Measurements from ENCODE around the gene SPRYD4. TPM values are rescaled to one million over a fixed set of nuclear protein-coding genes. Genes with fewer than 3 reads are reported as not detected.

The SPRYD4 gene
- total RNA-seq, 4 donors from 2014 or later = 1.4 to 2.2 (median 1.9) TPM

DNA sequence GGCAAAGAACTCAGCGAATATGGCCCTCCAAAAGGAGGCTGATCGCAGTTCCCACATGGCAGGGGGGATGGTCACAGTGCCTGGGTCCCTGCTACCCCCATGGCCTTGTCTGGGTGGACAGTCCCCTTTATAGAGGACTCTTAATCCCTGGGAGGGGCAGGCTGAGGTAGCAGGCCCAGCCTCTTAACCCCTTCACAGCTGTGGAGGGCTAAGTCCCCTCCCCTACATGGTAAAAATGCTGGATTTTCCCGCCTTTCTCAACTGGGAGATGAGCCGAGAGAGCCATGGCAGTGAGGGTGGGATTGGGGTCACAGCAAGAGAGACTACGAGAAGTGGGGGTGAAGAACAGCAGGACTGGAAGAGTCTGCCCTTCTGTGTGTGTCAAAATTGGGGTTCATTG, 13.8 kb upstream of the SPRYD4 start, which contains the start of gene MIP:
Gene MIP, minus strand, starts transcription at position 101 of the 400 bp plus-strand sequence. Its CDS starts 44 bp downstream, at position 57.
- Histone ChIP-seq H3K36me3 (no peaks in the 10 kb centered on the region), H3K4me3 (no peak within 1 kb of the TSS), H3K27ac (replicated peaks in 1 of 4) (no peak within 1 kb of the TSS), H3K4me1 (peaks cover 3 to 6% (median 4%) of the 10 kb centered on the region in 4 donors), H3K27me3 (no peaks in the 10 kb centered on the region), H3K9me3 (no peaks in the 10 kb centered on the region)
- intact Hi-C loops (cut with DNase I) = no loop called here
- 85% methylated on average over 5 of the region's 5 CpGs for WGBS
- TF ChIP-seq EP300 (IDR thresholded peaks at IDR 0.05) = no peak
- TF ChIP-seq, protein P1, sequence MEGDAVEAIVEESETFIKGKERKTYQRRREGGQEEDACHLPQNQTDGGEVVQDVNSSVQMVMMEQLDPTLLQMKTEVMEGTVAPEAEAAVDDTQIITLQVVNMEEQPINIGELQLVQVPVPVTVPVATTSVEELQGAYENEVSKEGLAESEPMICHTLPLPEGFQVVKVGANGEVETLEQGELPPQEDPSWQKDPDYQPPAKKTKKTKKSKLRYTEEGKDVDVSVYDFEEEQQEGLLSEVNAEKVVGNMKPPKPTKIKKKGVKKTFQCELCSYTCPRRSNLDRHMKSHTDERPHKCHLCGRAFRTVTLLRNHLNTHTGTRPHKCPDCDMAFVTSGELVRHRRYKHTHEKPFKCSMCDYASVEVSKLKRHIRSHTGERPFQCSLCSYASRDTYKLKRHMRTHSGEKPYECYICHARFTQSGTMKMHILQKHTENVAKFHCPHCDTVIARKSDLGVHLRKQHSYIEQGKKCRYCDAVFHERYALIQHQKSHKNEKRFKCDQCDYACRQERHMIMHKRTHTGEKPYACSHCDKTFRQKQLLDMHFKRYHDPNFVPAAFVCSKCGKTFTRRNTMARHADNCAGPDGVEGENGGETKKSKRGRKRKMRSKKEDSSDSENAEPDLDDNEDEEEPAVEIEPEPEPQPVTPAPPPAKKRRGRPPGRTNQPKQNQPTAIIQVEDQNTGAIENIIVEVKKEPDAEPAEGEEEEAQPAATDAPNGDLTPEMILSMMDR (IDR thresholded peaks at IDR 0.05) = no peak
- no peak for DNase-seq (ENCODE audit: extremely low spot score)

DNA sequence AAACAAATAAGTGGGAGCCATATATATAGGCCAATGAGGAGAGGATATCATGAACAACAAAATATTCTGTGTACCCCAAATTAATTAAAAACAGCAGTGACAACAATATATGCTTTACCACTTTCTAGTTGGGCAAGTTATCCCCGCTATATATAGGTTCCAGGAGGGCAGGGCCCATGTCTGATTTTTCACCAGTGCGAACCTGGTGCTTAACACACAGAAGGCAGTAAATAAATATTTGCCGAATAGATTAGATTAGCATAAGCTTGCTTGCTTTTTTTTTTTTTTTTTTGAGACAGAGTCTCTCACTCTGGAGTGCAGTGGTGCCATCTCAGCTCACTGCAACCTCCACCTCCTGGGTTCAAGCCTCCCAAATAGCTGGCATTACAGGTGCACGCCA, 10.6 kb upstream of the SPRYD4 start:
- no peak for DNase-seq (ENCODE audit: extremely low spot score)
- Histone ChIP-seq H3K27ac (replicated peaks in 1 of 4) (no peak overlapping the region), H3K4me3 (no peak overlapping the region), H3K27me3 (no peaks in the 10 kb centered on the region), H3K4me1 (no peaks in the 10 kb centered on the region), H3K9me3 (no peaks in the 10 kb centered on the region), H3K36me3 (no peaks in the 10 kb centered on the region)
- TF ChIP-seq POLR2AphosphoS5 (IDR thresholded peaks at IDR 0.05) (no peak), EP300 (IDR thresholded peaks at IDR 0.05) (no peak), POLR2A (IDR thresholded peaks at IDR 0.05; ENCODE audit: low read depth) (no peak)
- TF ChIP-seq, protein P1 (IDR thresholded peaks at IDR 0.05) = no peak
- intact Hi-C loops (cut with DNase I) = no loop called here
- WGBS = 92% methylated on average over 4 of the region's 4 CpGs

DNA sequence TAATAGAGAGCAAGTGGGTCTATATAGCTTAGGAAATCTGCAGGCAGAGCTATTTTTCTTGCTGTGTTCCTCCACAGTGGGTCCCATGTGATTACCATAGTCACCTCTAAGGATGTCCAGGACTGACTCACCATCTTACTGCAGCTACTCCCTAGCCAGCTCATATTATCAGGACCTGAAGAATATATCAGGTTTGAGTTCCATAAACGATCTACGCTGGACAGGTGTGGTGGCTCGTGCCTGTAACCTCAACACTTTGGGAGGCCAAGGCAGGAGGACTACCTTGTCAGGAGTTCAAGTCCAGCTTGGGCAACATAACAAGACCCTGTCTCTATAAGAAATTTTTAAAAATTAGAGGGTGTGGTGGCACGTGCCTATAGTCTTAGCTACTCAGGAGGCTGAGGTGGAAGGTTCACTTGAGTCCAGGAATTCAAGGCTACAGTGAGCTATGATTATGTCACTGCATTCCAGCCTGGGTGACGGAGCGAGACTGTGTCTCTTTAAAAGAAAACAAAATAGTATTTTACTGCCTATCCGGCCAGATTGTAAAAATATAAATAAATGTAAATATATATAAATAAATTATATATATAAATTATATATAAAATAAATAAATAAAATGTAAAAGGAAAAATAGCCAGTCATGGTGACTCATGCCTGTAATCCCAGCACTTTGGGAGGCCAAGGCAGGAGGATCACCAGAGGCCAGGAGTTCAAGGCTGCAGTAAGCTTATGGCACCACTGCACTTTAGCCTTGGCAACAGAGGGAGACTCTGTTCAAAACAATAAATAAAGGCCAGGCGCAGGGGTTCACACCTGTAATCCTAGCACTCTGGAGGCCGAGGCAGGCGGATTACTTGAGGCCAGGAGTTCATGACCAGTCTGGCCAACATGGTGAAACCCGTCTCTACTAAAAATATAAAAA, 6.9 kb upstream of the SPRYD4 start:
- 87% methylated on average over 11 of the region's 11 CpGs for WGBS
- H3K27me3 ChIP-seq = no peaks in the 10 kb centered on the region
- peaks cover 0 to 8% (median 4%) of the 10 kb centered on the region in 4 donors for H3K4me1 ChIP-seq
- no peak for DNase-seq (ENCODE audit: extremely low spot score)
- TF ChIP-seq POLR2AphosphoS5 (IDR thresholded peaks at IDR 0.05) (no peak), EP300 (IDR thresholded peaks at IDR 0.05) (no peak), POLR2A (IDR thresholded peaks at IDR 0.05; ENCODE audit: low read depth) (no peak)
- H3K9me3 ChIP-seq = no peaks in the 10 kb centered on the region
- intact Hi-C loops (cut with DNase I) = loop anchor here (5.0 to 10.0 kb wide), 3 partner anchors 99 to 337 kb away; partner anchors contain the start of genes APOF, ESYT1, SMARCC2 and STAT2
- H3K36me3 ChIP-seq = no peaks in the 10 kb centered on the region
- H3K27ac ChIP-seq (replicated peaks in 1 of 4) = no peak overlapping the region
- H3K4me3 ChIP-seq = no peak overlapping the region

DNA sequence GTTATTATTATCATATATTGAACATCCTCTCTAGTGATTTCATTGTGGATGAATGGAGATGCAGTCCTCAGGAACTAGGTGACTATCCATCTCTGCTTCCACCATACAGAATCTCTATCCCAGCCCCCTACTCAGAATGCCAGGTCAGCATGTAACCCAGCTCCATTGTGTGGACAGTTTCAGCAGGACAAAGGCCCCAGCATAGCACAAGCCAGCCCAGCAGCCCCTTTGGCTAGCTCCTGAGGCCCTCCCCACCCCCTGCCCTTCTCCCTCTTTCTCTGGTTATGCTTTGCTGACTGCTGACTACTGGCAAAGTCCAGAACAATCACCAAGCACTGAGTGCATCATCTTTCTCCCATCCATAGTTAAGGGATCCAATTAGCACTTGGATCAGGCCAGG, 5.8 kb upstream of the SPRYD4 start:
- no peak for DNase-seq (ENCODE audit: extremely low spot score)
- no peak for TF ChIP-seq EP300 (IDR thresholded peaks at IDR 0.05)
- TF ChIP-seq POLR2AphosphoS5 (IDR thresholded peaks at IDR 0.05) = no peak
- TF ChIP-seq, protein P1 (IDR thresholded peaks at IDR 0.05) = no peak
- no peak for TF ChIP-seq POLR2A (IDR thresholded peaks at IDR 0.05; ENCODE audit: low read depth)
- no peaks in the 10 kb centered on the region for H3K27me3 ChIP-seq
- peaks cover 0 to 10% (median 5%) of the 10 kb centered on the region in 4 donors for H3K4me1 ChIP-seq
- no peak overlapping the region for H3K27ac ChIP-seq (replicated peaks in 1 of 4)
- H3K4me3 ChIP-seq = no peak overlapping the region
- no peaks in the 10 kb centered on the region for H3K9me3 ChIP-seq
- intact Hi-C loops (cut with DNase I) = loop anchor here (5.0 to 10.0 kb wide), 3 partner anchors 100 to 338 kb away; partner anchors contain the start of genes APOF, ESYT1, SMARCC2 and STAT2
- H3K36me3 ChIP-seq = no peaks in the 10 kb centered on the region

All from esophagus muscularis mucosa (tissue), 4 donors.